HG02938 (cell line): ENCODE results near the gene NKX1-1.
"Not testable (repeated sequence)": the region's sequence is repeated elsewhere in the genome, so short reads cannot be mapped to it uniquely, and the experiment has no call there.

Source experiments
- ATAC-seq: cut with Tn5 transposase; IDR thresholded peaks from one replicate; pipeline ENCODE4 v1.9.1; 2021; ENCODE audit warnings: mild to moderate bottlenecking, moderate library complexity; ENCODE audit not compliant: unreplicated experiment

NKX1-1 gene

GRCh38 chr4:1375051-1375721 lies 31.1 kb downstream of the NKX1-1 start:
- no peak for ATAC-seq

- ATAC-seq: no peak
Observed at GRCh38 chr4:1374706-1375045, 31.6 kb downstream of the NKX1-1 start.

DNA sequence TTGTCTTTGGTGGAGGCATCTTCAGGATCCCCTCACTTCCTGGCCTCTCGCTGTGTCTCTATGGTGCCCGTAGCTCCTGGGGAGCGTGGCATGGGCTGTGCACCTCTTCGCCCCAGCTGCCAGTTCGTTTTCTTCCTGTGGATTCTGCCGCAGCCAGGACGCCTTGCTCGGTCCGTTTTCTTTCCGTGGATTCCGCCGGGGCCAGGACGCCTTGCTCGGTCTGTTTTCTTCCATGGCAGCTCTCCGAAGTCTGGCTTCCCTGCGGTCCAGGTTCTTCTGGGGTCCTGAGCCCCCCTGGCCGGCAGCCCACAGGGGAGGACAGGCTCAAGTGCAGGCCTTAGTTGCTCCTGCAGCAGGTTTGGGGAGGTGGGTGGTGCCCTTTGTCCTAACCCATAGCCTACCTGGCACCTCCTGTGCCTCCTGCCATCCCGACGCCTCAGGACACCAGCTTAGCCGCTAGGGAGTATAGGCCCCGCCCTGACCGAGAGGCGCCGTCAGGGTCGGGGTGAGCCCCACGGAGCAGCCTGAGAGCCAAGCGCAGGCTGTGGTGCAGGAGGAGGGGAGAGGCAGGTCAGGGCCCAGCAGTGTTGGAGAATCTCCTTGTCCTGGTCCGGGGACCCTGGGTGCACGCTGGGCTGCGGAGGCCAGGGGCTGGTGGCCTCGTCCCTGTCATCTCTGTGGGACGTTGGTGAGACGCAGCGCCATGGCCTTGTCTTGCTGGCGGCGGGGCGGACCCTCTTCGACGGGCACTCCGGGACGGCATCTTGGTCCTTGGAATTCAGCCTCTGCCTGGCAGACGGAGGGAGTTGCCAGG lies 32.1 kb downstream of the NKX1-1 start:
- ATAC-seq: no peak

- ATAC-seq: not testable (repeated sequence)
Observed at GRCh38 chr4:1372576-1372975, 33.7 kb downstream of the NKX1-1 start.

DNA sequence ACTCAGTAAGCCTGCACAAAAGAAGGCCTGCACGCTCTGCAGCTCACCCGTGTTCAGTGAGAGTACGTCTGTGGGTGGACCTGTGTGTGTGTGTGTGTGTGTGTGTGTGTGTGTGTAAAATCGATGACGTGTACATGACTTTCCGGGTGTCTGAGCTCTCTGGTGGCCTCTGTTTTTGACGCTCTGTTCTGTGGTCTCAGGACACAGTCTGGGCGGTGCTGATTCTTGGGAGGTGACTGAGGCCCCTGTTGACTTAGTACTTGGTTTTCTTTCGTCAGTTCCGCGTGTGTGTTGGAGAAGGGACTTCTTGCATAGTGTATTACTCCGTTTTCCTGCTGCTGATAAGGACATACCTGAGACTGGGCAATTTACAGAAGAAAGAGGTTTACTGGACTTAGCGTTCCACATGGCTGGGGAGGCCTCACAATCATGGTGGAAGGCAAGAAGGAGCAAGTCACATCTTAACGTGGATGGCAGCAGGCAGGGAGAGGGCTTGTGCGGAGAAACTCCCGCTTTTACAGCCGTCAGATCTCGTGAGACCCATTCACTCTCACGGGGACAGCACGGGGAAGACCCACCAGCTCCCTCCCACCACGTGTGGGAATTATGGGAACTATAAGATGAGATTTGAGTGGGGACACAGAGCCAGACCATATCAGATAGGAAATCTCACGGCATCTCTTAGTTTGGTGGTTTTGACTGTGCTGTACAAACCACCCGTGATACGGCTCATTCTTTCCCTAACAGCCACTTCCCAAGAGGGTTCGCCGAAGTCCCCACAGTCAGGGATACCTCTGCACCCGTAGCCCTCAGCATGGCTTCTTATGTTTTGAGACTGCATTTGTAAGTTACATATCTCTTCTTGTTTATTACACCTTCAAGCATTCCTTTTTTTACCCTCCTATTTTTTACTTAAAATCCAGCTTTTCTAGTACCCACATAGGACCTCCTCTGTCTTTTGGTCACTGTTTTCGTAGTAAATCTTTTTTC lies 34.8 kb downstream of the NKX1-1 start:
- no peak for ATAC-seq

DNA sequence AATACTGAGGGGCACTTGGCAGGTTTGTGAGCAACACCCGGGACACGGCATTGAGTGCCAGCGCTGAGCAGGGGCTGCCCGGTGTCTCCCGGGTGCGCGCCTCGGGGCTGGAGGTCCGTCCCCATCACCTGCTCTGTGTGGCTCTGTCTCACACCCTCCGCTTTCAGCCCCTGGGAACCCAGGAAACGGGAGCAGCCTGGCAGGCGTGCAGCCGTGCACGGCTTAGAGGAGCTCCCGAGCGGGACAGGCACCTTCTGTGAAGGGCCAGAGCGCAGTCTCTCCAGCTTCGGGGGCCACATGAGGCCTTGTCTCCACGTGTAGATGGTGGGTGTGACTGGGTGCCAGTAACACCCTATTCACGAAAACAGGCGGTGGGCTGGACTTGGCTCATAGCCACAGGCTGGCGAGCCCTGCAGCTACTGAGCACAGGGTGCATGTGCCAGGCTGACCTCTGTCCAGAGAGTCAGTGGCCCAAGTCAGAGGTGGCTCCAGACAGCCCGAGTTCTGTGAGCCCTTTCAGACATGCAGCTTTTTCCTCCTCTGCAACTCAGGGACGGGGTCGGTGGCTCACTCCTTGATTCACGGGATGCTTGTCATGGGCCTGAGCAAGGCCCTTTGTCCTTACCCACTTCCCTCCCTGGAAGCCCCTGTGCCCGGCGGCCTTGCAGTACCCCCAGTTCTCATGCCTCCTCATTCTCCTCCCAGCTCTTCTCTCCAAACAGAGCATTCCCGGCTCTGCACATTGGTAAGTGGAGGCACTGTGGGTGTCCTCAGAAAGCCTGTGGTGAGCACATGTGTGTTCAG lies 35.7 kb downstream of the NKX1-1 start:
- ATAC-seq: no peak

GRCh38 chr4:1369479-1370079 lies 36.7 kb downstream of the NKX1-1 start:
- no peak for ATAC-seq

DNA sequence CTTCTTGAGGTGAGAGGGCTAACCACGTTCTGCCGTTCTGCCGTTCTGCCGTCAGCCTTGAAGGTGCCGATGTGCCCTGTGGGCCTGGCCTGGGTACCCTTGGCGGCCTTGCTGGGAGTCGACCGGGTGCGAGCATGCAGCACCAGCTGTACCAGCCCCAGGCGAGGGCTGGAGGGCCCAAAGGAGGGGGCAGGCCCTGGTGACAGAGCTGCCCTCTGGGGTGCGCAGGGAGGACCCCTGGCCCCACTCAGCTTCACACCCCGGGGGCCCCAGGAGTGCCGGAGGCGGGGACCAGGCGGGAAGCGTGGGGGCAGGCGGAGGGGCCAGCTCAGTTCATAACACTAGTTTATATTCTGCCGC lies 37.2 kb downstream of the NKX1-1 start:
- ATAC-seq: no peak

GRCh38 chr4:1368421-1369090 lies 37.7 kb downstream of the NKX1-1 start:
- ATAC-seq: no peak

DNA sequence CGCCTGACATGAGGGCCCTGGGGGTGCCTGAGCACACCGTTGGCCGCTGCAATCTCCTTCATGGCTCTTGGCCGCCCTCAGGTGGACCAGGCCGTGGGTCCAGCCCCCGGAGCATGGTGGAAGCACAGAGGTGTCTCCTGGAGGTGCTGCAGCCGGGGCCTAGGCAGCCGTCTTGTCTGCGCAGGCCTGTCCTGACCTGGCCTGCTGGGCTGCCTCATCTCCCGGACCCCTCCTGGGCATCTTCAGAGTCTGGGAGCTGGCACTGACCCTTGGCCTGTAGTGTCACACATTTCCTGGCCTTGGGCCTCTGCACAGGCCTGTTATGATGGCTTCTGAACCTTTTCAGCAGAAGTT lies 38.3 kb downstream of the NKX1-1 start:
- no peak for ATAC-seq

DNA sequence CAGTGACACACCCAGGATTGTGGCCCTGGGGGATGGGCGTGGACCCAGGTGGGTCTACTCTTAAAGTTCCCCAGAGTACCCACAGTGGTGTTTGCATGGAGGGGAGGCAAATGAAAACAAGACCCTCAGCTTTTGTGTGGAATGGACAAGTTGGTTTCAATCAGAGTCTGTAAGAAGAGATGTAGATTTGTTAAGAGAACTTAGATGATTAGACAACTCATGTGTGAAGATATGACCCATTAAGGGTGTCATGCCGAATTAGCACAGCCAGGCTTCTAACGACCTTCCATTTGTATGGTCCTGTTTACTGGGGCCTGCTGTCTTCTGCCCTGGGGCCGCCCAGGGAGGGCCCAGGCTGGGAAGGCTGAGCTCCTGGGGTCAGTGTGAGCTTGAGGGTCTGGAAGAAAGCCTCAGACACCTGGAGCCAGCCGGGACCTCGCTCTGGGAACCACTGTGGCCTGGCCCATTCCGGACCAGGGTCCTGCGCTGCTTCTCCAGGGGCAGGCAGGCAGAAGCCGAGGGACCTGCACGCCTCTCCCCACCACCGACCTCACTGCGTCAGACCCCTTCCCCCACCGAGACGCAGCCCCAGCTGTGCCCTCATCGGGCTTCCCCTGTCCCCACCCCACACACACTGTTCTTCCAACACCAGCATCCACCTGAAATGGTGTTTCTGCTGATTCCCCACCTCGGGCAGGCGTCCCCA lies 38.9 kb downstream of the NKX1-1 start:
- no peak for ATAC-seq

DNA sequence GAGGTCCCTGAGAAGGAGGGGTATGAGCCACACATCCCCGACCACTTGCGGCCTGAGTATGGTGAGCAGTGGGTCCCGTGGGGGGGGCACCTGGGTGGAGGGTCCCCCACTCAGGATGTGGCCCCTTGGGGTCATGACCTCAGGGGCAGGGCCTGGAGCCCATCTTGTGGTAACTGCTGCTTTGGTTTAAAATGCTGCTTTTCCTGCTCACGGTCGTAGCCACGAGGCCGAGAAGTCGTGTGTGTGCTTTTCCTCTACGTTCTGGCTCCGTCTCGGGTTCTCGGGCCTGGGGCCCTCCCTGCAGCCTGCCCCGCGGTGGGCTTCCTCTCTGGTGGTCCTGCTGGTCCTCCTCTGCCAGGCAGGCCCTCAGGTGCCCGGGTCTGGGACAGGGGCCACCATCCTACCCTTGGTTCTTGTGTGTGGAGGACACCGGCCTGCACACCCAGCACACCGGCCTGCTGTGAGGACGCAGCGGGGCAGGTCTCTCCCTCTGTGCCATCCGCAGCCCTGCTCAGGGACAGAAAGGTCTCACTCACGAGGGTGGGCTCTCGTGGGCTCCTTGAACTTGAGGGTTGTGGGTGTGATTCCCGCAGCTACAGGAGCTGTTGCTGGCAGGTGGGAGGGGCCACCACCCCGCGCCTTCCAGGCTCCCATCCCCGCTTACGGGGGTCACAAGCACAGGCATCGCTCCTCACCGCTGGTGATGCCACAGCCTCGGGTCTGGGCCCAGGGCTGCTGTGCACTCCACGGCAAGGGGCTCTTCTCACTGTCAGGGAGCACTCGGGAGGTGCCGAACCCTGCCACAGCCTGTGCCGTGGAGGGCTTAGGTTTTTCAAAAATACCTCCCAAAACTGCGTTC lies 39.6 kb downstream of the NKX1-1 start:
- no peak for ATAC-seq

GRCh38 chr4:1365271-1366178 lies 40.7 kb downstream of the NKX1-1 start:
- ATAC-seq: no peak

- no peak for ATAC-seq
Observed at GRCh38 chr4:1364748-1365147, 41.5 kb downstream of the NKX1-1 start.

- no peak for ATAC-seq
Observed at GRCh38 chr4:1364217-1364616, 42.0 kb downstream of the NKX1-1 start.

- no peak for ATAC-seq
Observed at GRCh38 chr4:1363513-1363912, 42.7 kb downstream of the NKX1-1 start.

DNA sequence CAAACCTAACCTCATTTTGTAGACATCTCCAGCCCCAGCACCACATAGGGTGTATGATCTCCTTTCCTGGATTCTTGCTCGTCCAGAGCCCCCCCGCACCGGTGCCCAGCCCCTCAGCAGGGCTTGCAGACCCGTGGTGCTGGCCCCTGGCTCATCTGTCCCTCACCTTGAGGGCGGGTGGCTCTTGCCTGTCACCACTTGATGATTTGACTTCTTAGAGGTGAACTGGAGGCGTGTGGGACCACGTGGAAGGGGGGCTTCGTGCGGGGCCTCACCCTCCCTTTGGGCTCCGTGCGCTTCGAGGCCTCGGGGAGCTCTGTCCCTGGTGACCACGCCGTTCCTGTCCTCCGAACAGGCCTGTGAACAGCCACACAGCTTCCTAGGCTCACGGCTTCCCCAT lies 43.7 kb downstream of the NKX1-1 start:
- no peak for ATAC-seq
